A673 (cell line): ENCODE data around the gene DOCK10.

Experiments
- EZH2 ChIP-seq: fragments of 200-600 bp; sonication (generic); IDR thresholded peaks from 2 replicates; pipeline ENCODE4 v1.6.1; 2017; ENCODE audit warnings: borderline replicate concordance, low read depth, mild to moderate bottlenecking, mixed read lengths, antibody characterized with exemption, low read length; ENCODE audit not compliant: poor library complexity, severe bottlenecking
- TF ChIP-seq, protein P1 (sequence below): fragments of 300-800, 200-600 bp; sonication (generic); conservative IDR thresholded peaks from 2 replicates; pipeline ENCODE4 v1.5.1; 2017; ENCODE audit warnings: low read depth, mild to moderate bottlenecking, antibody characterized with exemption, low read length, moderate library complexity, mixed read lengths

DNA sequence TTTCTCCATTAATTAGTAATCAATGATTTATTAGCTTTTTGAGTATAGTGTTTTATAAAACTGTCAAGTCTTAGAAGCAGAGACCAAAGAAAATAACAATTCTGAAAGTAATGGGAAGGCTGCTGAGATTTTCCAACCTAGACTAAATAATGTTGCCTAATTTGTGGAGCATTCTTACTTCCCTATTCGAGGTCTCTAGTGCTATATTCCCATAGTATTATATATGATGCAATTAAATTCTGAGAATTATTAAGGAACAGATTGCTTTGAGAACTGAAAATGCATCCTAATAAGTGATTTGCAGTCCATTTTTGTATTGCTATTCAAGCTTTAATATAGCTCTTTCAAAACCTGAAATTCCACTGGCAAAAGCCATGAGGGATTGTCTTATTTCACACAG is 27.7 kb upstream of the DOCK10 start:
- TF ChIP-seq, protein P1, sequence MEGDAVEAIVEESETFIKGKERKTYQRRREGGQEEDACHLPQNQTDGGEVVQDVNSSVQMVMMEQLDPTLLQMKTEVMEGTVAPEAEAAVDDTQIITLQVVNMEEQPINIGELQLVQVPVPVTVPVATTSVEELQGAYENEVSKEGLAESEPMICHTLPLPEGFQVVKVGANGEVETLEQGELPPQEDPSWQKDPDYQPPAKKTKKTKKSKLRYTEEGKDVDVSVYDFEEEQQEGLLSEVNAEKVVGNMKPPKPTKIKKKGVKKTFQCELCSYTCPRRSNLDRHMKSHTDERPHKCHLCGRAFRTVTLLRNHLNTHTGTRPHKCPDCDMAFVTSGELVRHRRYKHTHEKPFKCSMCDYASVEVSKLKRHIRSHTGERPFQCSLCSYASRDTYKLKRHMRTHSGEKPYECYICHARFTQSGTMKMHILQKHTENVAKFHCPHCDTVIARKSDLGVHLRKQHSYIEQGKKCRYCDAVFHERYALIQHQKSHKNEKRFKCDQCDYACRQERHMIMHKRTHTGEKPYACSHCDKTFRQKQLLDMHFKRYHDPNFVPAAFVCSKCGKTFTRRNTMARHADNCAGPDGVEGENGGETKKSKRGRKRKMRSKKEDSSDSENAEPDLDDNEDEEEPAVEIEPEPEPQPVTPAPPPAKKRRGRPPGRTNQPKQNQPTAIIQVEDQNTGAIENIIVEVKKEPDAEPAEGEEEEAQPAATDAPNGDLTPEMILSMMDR, result no peak
- TF ChIP-seq EZH2, result no peak
